Measurements from ENCODE around the gene ZBBX.

Gene ZBBX

DNA sequence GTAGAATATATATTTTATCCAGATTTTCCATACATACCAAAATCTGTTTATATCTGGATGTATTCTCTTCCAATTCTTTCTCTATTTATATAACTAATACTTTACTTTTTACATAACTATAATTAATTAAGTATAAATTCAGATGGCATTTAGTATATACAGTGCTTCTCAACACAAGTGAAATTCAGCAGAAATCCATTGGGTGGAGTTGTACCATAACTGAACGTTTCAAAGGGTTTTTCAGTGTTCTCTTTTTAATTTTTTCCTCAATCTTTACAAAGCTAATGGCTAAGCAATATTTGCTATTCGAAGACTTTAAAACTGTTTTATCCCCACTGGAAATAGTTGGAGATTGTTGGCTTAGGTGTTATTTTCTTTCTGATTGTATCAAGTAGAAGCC, 13.9 kb upstream of the ZBBX start:
- in situ Hi-C loops (cut with MboI; ENCODE audit: low sequenced_read_pairs, unreplicated experiment): no loop called here
- TF ChIP-seq, protein P1, sequence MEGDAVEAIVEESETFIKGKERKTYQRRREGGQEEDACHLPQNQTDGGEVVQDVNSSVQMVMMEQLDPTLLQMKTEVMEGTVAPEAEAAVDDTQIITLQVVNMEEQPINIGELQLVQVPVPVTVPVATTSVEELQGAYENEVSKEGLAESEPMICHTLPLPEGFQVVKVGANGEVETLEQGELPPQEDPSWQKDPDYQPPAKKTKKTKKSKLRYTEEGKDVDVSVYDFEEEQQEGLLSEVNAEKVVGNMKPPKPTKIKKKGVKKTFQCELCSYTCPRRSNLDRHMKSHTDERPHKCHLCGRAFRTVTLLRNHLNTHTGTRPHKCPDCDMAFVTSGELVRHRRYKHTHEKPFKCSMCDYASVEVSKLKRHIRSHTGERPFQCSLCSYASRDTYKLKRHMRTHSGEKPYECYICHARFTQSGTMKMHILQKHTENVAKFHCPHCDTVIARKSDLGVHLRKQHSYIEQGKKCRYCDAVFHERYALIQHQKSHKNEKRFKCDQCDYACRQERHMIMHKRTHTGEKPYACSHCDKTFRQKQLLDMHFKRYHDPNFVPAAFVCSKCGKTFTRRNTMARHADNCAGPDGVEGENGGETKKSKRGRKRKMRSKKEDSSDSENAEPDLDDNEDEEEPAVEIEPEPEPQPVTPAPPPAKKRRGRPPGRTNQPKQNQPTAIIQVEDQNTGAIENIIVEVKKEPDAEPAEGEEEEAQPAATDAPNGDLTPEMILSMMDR (IDR thresholded peaks at IDR 0.05; ENCODE audit: borderline replicate concordance, control extremely low read depth, extremely low read depth, insufficient read depth, missing control alignments): no peak
- no peak for DNase-seq (ENCODE audit: low spot score)

DNA sequence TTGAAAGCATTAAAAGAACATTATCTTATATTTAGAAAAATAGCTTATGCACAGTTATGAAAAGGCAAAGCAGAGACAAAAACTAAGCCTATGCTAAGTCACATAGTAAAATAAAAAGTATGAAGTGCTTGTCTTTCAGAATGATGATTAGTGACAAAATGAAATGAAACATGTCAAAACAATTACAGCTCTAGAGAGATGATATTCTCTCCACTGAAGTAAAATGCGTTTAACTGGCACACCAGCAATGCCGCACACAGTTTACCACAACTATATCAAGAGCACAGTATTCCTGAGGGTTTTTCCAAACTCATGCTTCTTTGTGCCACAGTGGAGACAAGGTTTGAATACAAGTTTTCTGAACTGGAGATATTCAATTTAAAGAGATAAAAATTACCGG, 2.1 kb upstream of the ZBBX start:
- DNase-seq (ENCODE audit: low spot score): no peak
- in situ Hi-C loops (cut with MboI; ENCODE audit: low sequenced_read_pairs, unreplicated experiment): no loop called here
- TF ChIP-seq, protein P1 (IDR thresholded peaks at IDR 0.05; ENCODE audit: borderline replicate concordance, control extremely low read depth, extremely low read depth, insufficient read depth, missing control alignments): no peak

DNA sequence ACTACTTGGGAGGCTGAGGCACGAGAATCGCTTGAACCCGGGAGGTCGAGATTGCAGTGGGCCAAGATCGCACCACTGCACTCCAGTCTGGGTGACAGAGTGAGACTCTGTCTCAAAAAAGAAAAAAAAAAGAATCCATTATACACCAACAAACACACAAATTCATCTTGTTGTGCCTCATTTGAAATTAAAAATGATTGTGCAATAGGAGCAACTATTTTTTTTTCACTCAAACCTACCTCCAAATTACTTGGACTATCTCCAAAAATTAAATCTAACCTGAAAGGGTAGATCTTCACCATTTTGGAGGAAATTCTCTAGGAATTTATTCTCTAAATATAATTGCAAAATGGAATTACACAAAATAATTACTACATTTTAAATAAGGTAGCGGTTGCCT, 4.6 kb downstream of the ZBBX start:
- no peak for DNase-seq (ENCODE audit: low spot score)
- in situ Hi-C loops (cut with MboI; ENCODE audit: low sequenced_read_pairs, unreplicated experiment): no loop called here
- TF ChIP-seq, protein P1 (IDR thresholded peaks at IDR 0.05; ENCODE audit: borderline replicate concordance, control extremely low read depth, extremely low read depth, insufficient read depth, missing control alignments): no peak

DNA sequence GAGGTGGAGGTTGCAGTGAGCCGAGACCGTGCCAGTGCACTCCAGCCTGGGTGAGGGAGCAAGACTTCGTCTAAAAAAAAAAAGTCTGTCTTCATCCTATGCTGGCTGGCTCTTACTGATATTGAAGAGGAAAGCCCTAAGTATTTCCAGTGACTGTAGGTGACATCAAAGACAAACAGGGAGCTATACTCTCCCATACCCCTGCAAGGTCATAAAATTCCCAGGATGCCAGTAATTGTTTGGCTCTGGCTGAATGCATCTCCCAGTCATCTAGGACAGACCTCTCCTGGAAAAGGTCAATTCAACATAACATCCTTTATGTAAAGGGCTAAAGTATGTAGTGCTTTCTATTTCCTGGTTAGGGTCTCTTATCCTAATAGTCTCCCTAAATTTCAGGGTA, 8.0 kb downstream of the ZBBX start:
- in situ Hi-C loops (cut with MboI; ENCODE audit: low sequenced_read_pairs, unreplicated experiment): no loop called here
- TF ChIP-seq, protein P1 (IDR thresholded peaks at IDR 0.05; ENCODE audit: borderline replicate concordance, control extremely low read depth, extremely low read depth, insufficient read depth, missing control alignments): no peak
- no peak for DNase-seq (ENCODE audit: low spot score)

DNA sequence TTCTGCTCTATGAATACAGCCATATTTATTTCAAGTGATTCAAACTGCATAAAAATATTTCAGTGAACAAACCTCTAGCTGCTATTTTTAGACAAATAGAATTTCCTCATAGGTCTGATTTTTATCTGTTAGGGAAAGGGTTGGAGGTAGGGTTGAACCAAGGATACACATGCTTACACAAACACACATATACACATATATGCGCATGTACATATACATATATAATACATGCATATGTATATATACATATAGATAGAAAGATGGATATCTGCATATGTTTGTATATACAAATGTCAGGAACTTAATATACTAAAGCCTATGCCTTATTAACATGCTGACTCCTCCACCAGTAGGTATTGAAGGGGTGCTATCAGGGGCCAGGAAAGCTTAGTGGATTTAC, 18.1 kb downstream of the ZBBX start:
- no peak for DNase-seq (ENCODE audit: low spot score)
- TF ChIP-seq, protein P1 (IDR thresholded peaks at IDR 0.05; ENCODE audit: borderline replicate concordance, control extremely low read depth, extremely low read depth, insufficient read depth, missing control alignments): no peak
- in situ Hi-C loops (cut with MboI; ENCODE audit: low sequenced_read_pairs, unreplicated experiment): no loop called here

DNA sequence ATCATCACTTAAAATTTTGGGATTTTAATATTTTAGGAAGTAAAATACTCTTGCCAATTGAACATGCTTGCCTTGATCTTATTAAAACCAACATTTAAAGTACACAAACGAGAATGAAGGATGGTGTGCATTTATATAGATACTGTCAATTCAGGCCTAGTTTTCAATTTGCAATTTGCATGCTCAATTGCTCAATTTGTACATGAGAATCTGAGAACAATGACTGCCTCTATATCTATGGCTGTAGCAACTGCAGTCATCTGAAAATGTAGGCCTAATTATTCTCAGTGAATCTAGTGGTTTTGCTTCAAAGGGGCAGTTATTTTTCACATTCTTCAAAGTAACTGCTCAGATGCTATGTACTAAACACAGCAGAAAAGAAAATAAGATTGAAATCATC, 18.8 kb downstream of the ZBBX start:
- in situ Hi-C loops (cut with MboI; ENCODE audit: low sequenced_read_pairs, unreplicated experiment): no loop called here
- DNase-seq (ENCODE audit: low spot score): no peak
- TF ChIP-seq, protein P1 (IDR thresholded peaks at IDR 0.05; ENCODE audit: borderline replicate concordance, control extremely low read depth, extremely low read depth, insufficient read depth, missing control alignments): no peak

DNA sequence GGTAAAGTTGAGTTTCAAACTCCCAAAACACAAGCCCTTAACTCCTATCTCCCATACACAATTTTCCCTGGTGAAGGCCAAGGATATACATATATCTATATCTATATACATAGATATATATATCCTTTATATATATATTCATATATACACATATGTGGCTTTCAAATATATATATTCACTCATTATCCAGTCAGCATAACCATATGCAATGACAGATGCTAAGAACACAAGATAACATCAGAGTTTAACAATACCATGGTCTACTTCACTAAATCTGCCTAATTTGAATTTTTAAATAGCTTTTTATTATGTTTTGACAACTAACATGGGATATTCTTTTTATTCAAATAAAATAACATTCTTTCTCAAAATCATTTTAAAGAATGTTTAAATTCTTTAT, 24.7 kb downstream of the ZBBX start:
- in situ Hi-C loops (cut with MboI; ENCODE audit: low sequenced_read_pairs, unreplicated experiment): no loop called here
- DNase-seq (ENCODE audit: low spot score): no peak
- TF ChIP-seq, protein P1 (IDR thresholded peaks at IDR 0.05; ENCODE audit: borderline replicate concordance, control extremely low read depth, extremely low read depth, insufficient read depth, missing control alignments): no peak

All from GM13976 (cell line).